HepG2 (cell line): ENCODE measurements around the gene SRSF2. TPM values are rescaled to one million over a fixed set of nuclear protein-coding genes. Genes with fewer than 3 reads are reported as not detected.
A peak's percentile ranks its signal among the peaks of the same experiment; 100 is the strongest.

ENCODE experiments used
- DNMT1 ChIP-seq: sonication (generic); formaldehyde crosslinking; IDR thresholded peaks from 2 replicates; pipeline ENCODE4 v1.5.1; 2020; ENCODE audit warnings: mild to moderate bottlenecking, missing genetic modification reagents
- FOXO1 ChIP-seq: sonication (generic); formaldehyde crosslinking; IDR thresholded peaks from 2 replicates; pipeline ENCODE4 v1.4.0; 2020; ENCODE audit warnings: missing genetic modification reagents
- ISL2 ChIP-seq: sonication (generic); formaldehyde crosslinking; IDR thresholded peaks from 2 replicates; pipeline ENCODE4 v1.5.0; 2020; ENCODE audit warnings: missing genetic modification reagents
- KAT7 ChIP-seq: IDR thresholded peaks from 2 replicates; pipeline ENCODE4 v1.6.1; 2018; ENCODE audit warnings: borderline replicate concordance, missing compliant biosample characterization
- LCORL ChIP-seq, 2 experiments: fragments of 450-650 bp in 1 of 2; sonication (generic) in 1 of 2; formaldehyde crosslinking in 1 of 2; IDR thresholded peaks; 2 replicates each; pipeline versions ENCODE4 v1.5.0 to v1.6.1; 2017 to 2020; ENCODE audit warnings: antibody characterized with exemption in 1 of 2, missing genetic modification reagents in 1 of 2
- NR2F6 ChIP-seq, 2 experiments: IDR thresholded peaks; 2 replicates each; pipeline ENCODE4 v1.6.1; 2016; ENCODE audit warnings: antibody characterized with exemption in 1 of 2, mild to moderate bottlenecking in 1 of 2
- RCOR2 ChIP-seq: IDR thresholded peaks from 2 replicates; pipeline ENCODE4 v1.6.1; 2016; ENCODE audit warnings: missing biosample characterization, missing genetic modification reagents
- TOPORS ChIP-seq: sonication (generic); formaldehyde crosslinking; IDR thresholded peaks from 2 replicates; pipeline ENCODE4 v1.8.0; 2023; ENCODE audit warnings: mild to moderate bottlenecking, missing genetic modification reagents
- ZNF557 ChIP-seq: sonication (generic); formaldehyde crosslinking; IDR thresholded peaks from 2 replicates; pipeline ENCODE4 v1.4.0; 2020; ENCODE audit warnings: missing genetic modification reagents
- ZNF598 ChIP-seq: sonication (generic); formaldehyde crosslinking; IDR thresholded peaks from 2 replicates; pipeline ENCODE4 v1.5.1; 2020; ENCODE audit warnings: mild to moderate bottlenecking, missing genetic modification reagents, borderline replicate concordance
- ZNF788 ChIP-seq: sonication (generic); formaldehyde crosslinking; IDR thresholded peaks from 2 replicates; pipeline ENCODE4 v1.5.0; 2020; ENCODE audit warnings: mild to moderate bottlenecking, missing genetic modification reagents, borderline replicate concordance
- ZNF850 ChIP-seq: sonication (generic); formaldehyde crosslinking; conservative IDR thresholded peaks from 2 replicates; pipeline ENCODE4 v1.9.0; 2021; ENCODE audit warnings: mild to moderate bottlenecking, missing genetic modification reagents
- polyA plus RNA-seq, 8 experiments: library from polyadenylated mRNA; depleted of rRNA in 3 of 8; stranded (reverse) in 7 of 8; unstranded in 1 of 8; fragments of >200 nt; fragmentation: Illumina TruSeq in 4 of 8; extraction: Trizol in 4 of 8; gene quantifications; 2 replicates each; pipeline versions ENCODE4 v1.2.1 to v1.2.3, GENCODE V29; 2011 to 2016; ENCODE audit warnings: low read depth in 4 of 8, missing spikeins in 1 of 8, mixed read lengths in 1 of 8; ENCODE audit not compliant: insufficient read depth in 1 of 8
- total RNA-seq, 5 experiments: library from RNA; depleted of rRNA; stranded (reverse); fragments of >200 nt; fragmentation: Illumina TruSeq; extraction: Trizol; gene quantifications; 2 replicates each; pipeline ENCODE4 v1.2.3, GENCODE V29; 2016; ENCODE audit warnings: low read depth in 1 of 5
- TF ChIP-seq, protein P1 (sequence below): sonication (generic); formaldehyde crosslinking; IDR thresholded peaks from 2 replicates; pipeline ENCODE4 v1.4.0; 2020; ENCODE audit warnings: missing genetic modification reagents, borderline replicate concordance
- TF ChIP-seq, protein P2 (sequence below): sonication (generic); formaldehyde crosslinking; IDR thresholded peaks from 2 replicates; pipeline ENCODE4 v1.5.1; 2020; ENCODE audit warnings: mild to moderate bottlenecking, moderate library complexity, missing genetic modification reagents
- TF ChIP-seq, protein P3 (sequence below): IDR thresholded peaks from 2 replicates; pipeline ENCODE4 v1.6.1; 2016; ENCODE audit warnings: low read depth, borderline replicate concordance
- TF ChIP-seq, protein P4 (sequence below): sonication (generic); formaldehyde crosslinking; conservative IDR thresholded peaks from 2 replicates; pipeline ENCODE4 v1.4.0; 2020; ENCODE audit warnings: missing genetic modification reagents
- TF ChIP-seq, protein P5 (sequence below): IDR thresholded peaks from 2 replicates; pipeline ENCODE4 v1.6.1; 2016

The SRSF2 gene
- total and polyA plus RNA-seq, 2 of the 13 experiments (the other 11 are each of a cell fraction or from before 2014, with no cell fraction given), result 306 to 319 TPM

DNA sequence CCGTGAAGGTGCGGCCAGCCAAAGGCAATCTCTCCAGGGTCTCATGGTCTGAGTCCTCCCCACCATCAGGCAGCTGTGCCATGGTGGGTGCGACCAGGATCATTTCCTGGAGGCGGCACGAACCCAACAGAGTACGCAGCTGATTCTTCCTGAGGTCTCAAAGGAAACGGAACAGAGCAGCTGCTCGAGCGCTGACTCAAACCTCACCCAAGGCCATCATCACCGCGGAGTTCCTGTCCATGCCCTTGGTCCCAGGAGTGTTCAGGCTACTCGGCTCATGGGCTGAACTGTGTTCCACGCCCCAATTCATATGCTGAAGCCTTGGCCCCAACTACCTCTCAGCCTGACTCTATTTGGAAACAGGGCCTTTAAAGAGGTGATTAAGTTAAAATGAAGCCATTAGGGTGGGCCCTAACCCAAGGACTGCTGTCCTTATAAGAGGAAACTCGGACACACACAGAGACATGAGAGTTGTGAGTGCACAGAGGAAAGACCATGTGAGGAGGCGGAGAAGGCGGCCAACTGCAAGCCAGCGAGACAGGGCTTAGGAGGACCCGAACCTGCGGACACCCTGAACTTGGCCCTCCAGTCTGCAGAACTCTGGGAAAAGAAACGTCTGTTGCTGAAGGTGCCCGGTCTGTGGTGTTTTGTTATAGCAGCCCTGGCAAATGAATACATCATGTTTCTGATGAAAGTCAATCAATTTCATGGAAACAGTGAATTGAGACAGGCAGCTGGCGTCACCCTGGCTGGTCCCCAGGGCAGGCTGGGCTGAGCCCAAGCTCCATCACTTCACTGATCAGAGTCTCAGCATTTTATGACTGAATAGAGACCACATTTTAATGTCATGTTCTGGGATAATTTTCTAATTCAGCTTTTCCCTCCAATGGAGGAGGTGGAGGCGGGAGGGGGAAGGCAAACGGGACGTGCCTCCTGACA lies 40.1 kb downstream of the SRSF2 start (continued):
- TF ChIP-seq, protein P1, sequence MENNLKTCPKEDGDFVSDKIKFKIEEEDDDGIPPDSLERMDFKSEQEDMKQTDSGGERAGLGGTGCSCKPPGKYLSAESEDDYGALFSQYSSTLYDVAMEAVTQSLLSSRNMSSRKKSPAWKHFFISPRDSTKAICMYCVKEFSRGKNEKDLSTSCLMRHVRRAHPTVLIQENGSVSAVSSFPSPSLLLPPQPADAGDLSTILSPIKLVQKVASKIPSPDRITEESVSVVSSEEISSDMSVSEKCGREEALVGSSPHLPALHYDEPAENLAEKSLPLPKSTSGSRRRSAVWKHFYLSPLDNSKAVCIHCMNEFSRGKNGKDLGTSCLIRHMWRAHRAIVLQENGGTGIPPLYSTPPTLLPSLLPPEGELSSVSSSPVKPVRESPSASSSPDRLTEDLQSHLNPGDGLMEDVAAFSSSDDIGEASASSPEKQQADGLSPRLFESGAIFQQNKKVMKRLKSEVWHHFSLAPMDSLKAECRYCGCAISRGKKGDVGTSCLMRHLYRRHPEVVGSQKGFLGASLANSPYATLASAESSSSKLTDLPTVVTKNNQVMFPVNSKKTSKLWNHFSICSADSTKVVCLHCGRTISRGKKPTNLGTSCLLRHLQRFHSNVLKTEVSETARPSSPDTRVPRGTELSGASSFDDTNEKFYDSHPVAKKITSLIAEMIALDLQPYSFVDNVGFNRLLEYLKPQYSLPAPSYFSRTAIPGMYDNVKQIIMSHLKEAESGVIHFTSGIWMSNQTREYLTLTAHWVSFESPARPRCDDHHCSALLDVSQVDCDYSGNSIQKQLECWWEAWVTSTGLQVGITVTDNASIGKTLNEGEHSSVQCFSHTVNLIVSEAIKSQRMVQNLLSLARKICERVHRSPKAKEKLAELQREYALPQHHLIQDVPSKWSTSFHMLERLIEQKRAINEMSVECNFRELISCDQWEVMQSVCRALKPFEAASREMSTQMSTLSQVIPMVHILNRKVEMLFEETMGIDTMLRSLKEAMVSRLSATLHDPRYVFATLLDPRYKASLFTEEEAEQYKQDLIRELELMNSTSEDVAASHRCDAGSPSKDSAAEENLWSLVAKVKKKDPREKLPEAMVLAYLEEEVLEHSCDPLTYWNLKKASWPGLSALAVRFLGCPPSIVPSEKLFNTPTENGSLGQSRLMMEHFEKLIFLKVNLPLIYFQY, result peak; percentile 88; the same call in 1 of the 2 replicates
- TF ChIP-seq ZNF557 (CRISPR knock-in tag) (no peak), RCOR2 (CRISPR knock-in tag) (peak; percentile 82), LCORL (IDR thresholded peaks at IDR 0.05) (no peak), LCORL (CRISPR knock-in tag; IDR thresholded peaks at IDR 0.05) (no peak), ZNF850 (CRISPR knock-in tag) (no peak), KAT7 (peak; percentile 80; the same call in 1 of the 2 replicates), ISL2 (CRISPR knock-in tag) (no peak), ZNF598 (no peak), NR2F6 (IDR thresholded peaks at IDR 0.05) (no peak), NR2F6 (CRISPR knock-in tag; IDR thresholded peaks at IDR 0.05) (peak; percentile 33; the same call in 1 of the 2 replicates), DNMT1 (no peak), FOXO1 (CRISPR knock-in tag) (peak; percentile 64; the same call in 1 of the 2 replicates), ZNF788 (CRISPR knock-in tag) (peak; percentile 73; the same call in 1 of the 2 replicates), TOPORS (no peak)
- TF ChIP-seq, protein P2, sequence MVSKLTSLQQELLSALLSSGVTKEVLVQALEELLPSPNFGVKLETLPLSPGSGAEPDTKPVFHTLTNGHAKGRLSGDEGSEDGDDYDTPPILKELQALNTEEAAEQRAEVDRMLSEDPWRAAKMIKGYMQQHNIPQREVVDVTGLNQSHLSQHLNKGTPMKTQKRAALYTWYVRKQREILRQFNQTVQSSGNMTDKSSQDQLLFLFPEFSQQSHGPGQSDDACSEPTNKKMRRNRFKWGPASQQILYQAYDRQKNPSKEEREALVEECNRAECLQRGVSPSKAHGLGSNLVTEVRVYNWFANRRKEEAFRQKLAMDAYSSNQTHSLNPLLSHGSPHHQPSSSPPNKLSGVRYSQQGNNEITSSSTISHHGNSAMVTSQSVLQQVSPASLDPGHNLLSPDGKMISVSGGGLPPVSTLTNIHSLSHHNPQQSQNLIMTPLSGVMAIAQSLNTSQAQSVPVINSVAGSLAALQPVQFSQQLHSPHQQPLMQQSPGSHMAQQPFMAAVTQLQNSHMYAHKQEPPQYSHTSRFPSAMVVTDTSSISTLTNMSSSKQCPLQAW (CRISPR knock-in tag), result peak; percentile 45; the same call in 1 of the 2 replicates
- TF ChIP-seq, protein P3, sequence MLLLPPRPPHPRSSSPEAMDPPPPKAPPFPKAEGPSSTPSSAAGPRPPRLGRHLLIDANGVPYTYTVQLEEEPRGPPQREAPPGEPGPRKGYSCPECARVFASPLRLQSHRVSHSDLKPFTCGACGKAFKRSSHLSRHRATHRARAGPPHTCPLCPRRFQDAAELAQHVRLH (CRISPR knock-in tag), result peak; percentile 73; the same call in 1 of the 2 replicates
- TF ChIP-seq, protein P4, sequence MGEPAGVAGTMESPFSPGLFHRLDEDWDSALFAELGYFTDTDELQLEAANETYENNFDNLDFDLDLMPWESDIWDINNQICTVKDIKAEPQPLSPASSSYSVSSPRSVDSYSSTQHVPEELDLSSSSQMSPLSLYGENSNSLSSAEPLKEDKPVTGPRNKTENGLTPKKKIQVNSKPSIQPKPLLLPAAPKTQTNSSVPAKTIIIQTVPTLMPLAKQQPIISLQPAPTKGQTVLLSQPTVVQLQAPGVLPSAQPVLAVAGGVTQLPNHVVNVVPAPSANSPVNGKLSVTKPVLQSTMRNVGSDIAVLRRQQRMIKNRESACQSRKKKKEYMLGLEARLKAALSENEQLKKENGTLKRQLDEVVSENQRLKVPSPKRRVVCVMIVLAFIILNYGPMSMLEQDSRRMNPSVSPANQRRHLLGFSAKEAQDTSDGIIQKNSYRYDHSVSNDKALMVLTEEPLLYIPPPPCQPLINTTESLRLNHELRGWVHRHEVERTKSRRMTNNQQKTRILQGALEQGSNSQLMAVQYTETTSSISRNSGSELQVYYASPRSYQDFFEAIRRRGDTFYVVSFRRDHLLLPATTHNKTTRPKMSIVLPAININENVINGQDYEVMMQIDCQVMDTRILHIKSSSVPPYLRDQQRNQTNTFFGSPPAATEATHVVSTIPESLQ, result no peak
- TF ChIP-seq, protein P5, sequence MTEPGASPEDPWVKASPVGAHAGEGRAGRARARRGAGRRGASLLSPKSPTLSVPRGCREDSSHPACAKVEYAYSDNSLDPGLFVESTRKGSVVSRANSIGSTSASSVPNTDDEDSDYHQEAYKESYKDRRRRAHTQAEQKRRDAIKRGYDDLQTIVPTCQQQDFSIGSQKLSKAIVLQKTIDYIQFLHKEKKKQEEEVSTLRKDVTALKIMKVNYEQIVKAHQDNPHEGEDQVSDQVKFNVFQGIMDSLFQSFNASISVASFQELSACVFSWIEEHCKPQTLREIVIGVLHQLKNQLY, result 0 out of 2 replicates have a peak, but pooled peaks have one; percentile 46
